WTC11 (cell line): ENCODE results near the gene DEPDC1B. TPM values are rescaled to one million over a fixed set of nuclear protein-coding genes. Genes with fewer than 3 reads are reported as not detected.
"Not testable (repeated sequence)": the region's sequence is repeated elsewhere in the genome, so short reads cannot be mapped to it uniquely, and the experiment has no call there.

Source experiments
- ATAC-seq: fragments of 200-7000 bp; cut with Tn5 transposase; 2 replicates; pipeline ENCODE4 v1.10.0; 2021; ENCODE audit warnings: mild to moderate bottlenecking, moderate library complexity
- CTCF ChIA-PET: fragments of 300-600 bp; sonication (Branson Sonifier 250); formaldehyde crosslinking; loops from one replicate; lab custom pipeline; 2021; ENCODE audit warnings: antibody characterized with exemption; lab: Charles Lee
- POLR2A ChIA-PET: fragments of 350-600 bp; sonication (Branson Sonifier 250); formaldehyde crosslinking; loops from one replicate; lab custom pipeline; 2021; ENCODE audit warnings: antibody characterized with exemption; lab: Charles Lee
- DNase-seq: peaks from one replicate; pipeline ENCODE4 v3.0.0; 2021; ENCODE audit warnings: low spot score
- H3K27ac Mint-ChIP-seq: 2 replicates; pipeline ENCODE4 v1.8.0; 2021; ENCODE audit warnings: mixed read lengths
- H3K27me3 Mint-ChIP-seq: 2 replicates; pipeline ENCODE4 v1.8.0; 2021; ENCODE audit warnings: low read depth, mild to moderate bottlenecking, moderate library complexity, mixed read lengths
- H3K36me3 Mint-ChIP-seq: 2 replicates; pipeline ENCODE4 v1.8.0; 2021; ENCODE audit warnings: mixed read lengths
- H3K4me1 Mint-ChIP-seq: 2 replicates; pipeline ENCODE4 v1.8.0; 2022; ENCODE audit warnings: mixed read lengths
- H3K4me3 Mint-ChIP-seq: 2 replicates; pipeline ENCODE4 v1.8.0; 2021; ENCODE audit warnings: mild to moderate bottlenecking, moderate library complexity, mixed read lengths
- H3K9me3 Mint-ChIP-seq: 2 replicates; pipeline ENCODE4 v1.8.0; 2021; ENCODE audit warnings: mixed read lengths
- ATF1 ChIP-seq: sonication (generic); formaldehyde crosslinking; IDR thresholded peaks from 2 replicates; pipeline ENCODE4 v1.8.1; 2023; ENCODE audit warnings: mild to moderate bottlenecking, moderate library complexity, missing genetic modification reagents
- CREM ChIP-seq: sonication (generic); formaldehyde crosslinking; IDR thresholded peaks from 2 replicates; pipeline ENCODE4 v1.8.1; 2022; ENCODE audit warnings: mild to moderate bottlenecking, missing genetic modification reagents, moderate library complexity
- FOXP1 ChIP-seq: sonication (generic); formaldehyde crosslinking; IDR thresholded peaks from 2 replicates; pipeline ENCODE4 v1.8.0; 2022; ENCODE audit warnings: missing genetic modification reagents, mild to moderate bottlenecking, moderate library complexity, borderline replicate concordance
- IRF2 ChIP-seq: sonication (generic); formaldehyde crosslinking; IDR thresholded peaks from 2 replicates; pipeline ENCODE4 v1.8.0; 2022; ENCODE audit warnings: low read depth, missing genetic modification reagents, borderline replicate concordance
- NFATC4 ChIP-seq: fragments of 250-450 bp; sonication (Bioruptor Pico); IDR thresholded peaks from 2 replicates; pipeline ENCODE4 v1.9.0; 2021; ENCODE audit warnings: mild to moderate bottlenecking
- NR2C2 ChIP-seq: sonication (generic); formaldehyde crosslinking; IDR thresholded peaks from 2 replicates; pipeline ENCODE4 v1.8.0; 2022; ENCODE audit warnings: mild to moderate bottlenecking, missing genetic modification reagents
- SMAD3 ChIP-seq: sonication (generic); formaldehyde crosslinking; IDR thresholded peaks from 2 replicates; pipeline ENCODE4 v1.8.0; 2022; ENCODE audit warnings: missing genetic modification reagents, mild to moderate bottlenecking, borderline replicate concordance
- ZNF219 ChIP-seq: sonication (generic); formaldehyde crosslinking; IDR thresholded peaks from 2 replicates; pipeline ENCODE4 v1.8.0; 2023; ENCODE audit warnings: missing genetic modification reagents, mild to moderate bottlenecking, borderline replicate concordance
- ZNF263 ChIP-seq: sonication (generic); formaldehyde crosslinking; IDR thresholded peaks from 2 replicates; pipeline ENCODE4 v1.8.1; 2022; ENCODE audit warnings: low read depth, mild to moderate bottlenecking, moderate library complexity, missing genetic modification reagents
- ZNF671 ChIP-seq: fragments of 250-450 bp; sonication (Bioruptor Pico); IDR thresholded peaks from 2 replicates; pipeline ENCODE4 v1.8.0; 2021; ENCODE audit warnings: mild to moderate bottlenecking
- total RNA-seq: library from RNA; stranded (reverse); gene quantifications from 3 replicates; pipeline ENCODE4 v1.2.3, GENCODE V29; 2021
- TF ChIP-seq, protein P1 (sequence below): fragments of 250-450 bp; sonication (Bioruptor Pico); IDR thresholded peaks from 2 replicates; pipeline ENCODE4 v1.8.0; 2021; ENCODE audit warnings: mild to moderate bottlenecking
- TF ChIP-seq, protein P2 (sequence below): fragments of 250-450 bp; sonication (Bioruptor Pico); conservative IDR thresholded peaks from 2 replicates; pipeline ENCODE4 v1.9.0; 2021; ENCODE audit warnings: mild to moderate bottlenecking
- TF ChIP-seq, protein P3 (sequence below): fragments of 250-450 bp; sonication (Bioruptor Pico); IDR thresholded peaks from 2 replicates; pipeline ENCODE4 v1.9.0; 2021; ENCODE audit warnings: mild to moderate bottlenecking

The DEPDC1B gene
- total RNA-seq, 1 experiment from 2014 or later: 55.1 TPM

DNA sequence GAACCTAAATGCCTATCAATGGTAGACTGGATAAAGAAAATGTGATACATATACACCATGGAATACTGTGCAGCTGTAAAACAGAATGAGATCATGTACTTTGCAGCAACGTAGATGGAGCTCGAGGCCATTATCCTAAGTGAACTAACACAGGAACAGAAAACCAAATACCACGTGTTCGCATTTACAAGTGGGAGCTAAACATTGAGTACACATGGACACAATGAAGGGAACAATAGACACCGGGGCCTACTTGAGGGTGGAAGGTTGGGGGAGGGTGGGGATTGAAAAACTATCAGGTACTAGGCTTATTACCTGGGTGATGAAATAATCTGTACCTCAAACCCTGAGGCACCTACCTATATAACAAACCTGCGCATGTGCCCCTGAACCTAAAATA, 22.4 kb upstream of the DEPDC1B start (continued):
- TF ChIP-seq CREM (no peak), ATF1 (CRISPR knock-in tag) (no peak), NFATC4 (CRISPR knock-in tag) (no peak), NR2C2 (CRISPR knock-in tag) (no peak)
- TF ChIP-seq, protein P1, sequence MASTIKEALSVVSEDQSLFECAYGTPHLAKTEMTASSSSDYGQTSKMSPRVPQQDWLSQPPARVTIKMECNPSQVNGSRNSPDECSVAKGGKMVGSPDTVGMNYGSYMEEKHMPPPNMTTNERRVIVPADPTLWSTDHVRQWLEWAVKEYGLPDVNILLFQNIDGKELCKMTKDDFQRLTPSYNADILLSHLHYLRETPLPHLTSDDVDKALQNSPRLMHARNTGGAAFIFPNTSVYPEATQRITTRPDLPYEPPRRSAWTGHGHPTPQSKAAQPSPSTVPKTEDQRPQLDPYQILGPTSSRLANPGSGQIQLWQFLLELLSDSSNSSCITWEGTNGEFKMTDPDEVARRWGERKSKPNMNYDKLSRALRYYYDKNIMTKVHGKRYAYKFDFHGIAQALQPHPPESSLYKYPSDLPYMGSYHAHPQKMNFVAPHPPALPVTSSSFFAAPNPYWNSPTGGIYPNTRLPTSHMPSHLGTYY (CRISPR knock-in tag): no peak
- TF ChIP-seq, all 79 proteins: peak for 0

DNA sequence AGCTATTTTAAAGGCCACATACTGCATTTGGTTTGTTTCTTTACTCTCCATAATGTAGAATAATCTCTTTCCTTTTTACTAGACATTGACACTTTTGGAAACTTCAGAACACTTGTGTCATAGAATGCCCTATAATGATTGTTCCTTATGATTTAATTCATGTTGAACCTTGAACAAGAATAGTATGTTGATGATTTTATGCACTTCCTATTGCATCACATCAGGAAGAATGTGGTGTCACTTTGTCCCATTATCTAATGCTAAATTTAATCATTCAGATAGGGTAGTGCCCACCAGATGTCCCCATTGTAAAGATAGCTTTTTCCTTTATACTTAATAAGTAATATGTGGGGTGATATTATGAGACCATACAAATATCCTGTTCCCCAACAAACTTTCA, 19.4 kb upstream of the DEPDC1B start:
- Mint-ChIP-seq H3K9me3 (peaks cover 22% of the 10 kb centered on the region), H3K27ac (no peak overlapping the region), H3K36me3 (peaks cover 3% of the 10 kb centered on the region; the same call in 1 of the 2 replicates), H3K4me1 (no peaks in the 10 kb centered on the region), H3K27me3 (no peaks in the 10 kb centered on the region), H3K4me3 (no peak overlapping the region)
- TF ChIP-seq, protein P2, sequence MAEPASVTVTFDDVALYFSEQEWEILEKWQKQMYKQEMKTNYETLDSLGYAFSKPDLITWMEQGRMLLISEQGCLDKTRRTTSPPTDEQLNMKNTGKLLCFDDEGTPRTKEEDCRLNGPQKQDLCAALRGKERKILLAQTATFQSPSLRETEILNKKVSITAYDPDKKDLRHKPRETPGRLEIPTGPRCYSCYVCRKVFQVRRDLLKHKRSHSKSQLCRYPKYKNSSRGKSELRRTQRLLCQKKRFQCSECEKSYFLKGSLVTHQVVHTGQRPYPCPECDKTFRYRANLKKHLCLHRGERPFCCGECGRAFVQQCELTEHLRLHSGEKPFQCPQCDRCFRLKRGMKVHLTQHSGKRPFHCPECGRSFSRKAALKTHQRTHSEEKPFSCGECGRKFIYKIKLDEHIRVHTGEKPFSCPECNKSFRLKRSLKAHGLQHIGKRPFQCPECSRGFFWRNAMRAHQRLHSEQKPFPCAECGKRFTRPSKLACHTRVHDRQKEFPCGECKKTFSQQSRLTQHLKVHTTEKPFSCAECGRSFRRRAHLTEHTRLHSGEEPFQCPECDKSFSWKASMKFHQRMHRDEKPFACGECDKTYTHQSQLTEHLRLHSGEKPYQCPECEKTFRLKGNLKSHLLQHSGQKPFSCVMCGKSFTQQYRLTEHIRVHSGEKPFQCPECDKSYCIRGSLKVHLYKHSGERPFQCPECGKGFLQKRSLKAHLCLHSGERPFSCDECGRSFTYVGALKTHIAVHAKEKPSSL (CRISPR knock-in tag): no peak
- CTCF ChIA-PET: interaction anchor here (1.3 kb wide), 1 partner anchor 124 kb away, joined by 4 read pairs; no protein-coding TSS in a partner anchor
- DNase-seq (no peak), ATAC-seq (no peak)
- POLR2A ChIA-PET: no interaction called here

DNA sequence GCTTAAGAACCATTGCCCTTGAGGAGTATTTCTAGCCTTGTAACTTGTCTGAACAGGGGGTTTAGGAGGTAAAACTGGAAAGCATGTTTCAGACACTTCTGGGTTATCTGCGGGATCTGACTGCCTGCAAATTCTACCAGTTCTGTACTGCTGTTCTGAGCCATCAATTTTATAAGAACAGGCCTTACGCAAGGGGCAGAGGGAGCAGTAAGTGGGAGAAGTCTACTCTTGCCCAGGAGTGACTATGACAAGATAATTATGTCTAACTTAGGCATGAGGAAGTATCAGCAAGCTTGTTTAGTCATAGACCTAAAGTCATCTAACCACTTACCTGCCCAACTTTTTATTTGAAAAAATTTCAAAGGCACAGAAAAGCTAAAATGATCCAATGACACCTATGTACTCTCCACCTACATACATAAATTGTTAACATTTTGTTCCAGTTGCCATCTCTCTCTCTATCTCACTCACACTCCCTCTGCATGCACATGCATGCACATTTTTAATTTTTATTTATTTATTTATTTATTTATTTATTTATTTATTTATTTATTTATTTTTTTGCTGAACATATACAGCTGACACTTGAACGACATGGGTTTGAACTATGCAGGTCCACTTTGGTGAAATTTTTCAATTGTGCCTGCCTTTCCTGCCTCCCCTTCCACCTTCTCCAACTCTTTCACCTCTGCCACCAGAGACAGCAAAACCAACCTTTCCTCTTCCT, 18.4 kb upstream of the DEPDC1B start:
- DNase-seq: no peak
- CTCF ChIA-PET: no interaction called here
- TF ChIP-seq ZNF671 (no peak), ZNF263 (CRISPR knock-in tag) (no peak), CREM (no peak), SMAD3 (CRISPR knock-in tag) (no peak), FOXP1 (CRISPR knock-in tag) (no peak), IRF2 (no peak), ZNF219 (no peak)
- TF ChIP-seq, protein P3, sequence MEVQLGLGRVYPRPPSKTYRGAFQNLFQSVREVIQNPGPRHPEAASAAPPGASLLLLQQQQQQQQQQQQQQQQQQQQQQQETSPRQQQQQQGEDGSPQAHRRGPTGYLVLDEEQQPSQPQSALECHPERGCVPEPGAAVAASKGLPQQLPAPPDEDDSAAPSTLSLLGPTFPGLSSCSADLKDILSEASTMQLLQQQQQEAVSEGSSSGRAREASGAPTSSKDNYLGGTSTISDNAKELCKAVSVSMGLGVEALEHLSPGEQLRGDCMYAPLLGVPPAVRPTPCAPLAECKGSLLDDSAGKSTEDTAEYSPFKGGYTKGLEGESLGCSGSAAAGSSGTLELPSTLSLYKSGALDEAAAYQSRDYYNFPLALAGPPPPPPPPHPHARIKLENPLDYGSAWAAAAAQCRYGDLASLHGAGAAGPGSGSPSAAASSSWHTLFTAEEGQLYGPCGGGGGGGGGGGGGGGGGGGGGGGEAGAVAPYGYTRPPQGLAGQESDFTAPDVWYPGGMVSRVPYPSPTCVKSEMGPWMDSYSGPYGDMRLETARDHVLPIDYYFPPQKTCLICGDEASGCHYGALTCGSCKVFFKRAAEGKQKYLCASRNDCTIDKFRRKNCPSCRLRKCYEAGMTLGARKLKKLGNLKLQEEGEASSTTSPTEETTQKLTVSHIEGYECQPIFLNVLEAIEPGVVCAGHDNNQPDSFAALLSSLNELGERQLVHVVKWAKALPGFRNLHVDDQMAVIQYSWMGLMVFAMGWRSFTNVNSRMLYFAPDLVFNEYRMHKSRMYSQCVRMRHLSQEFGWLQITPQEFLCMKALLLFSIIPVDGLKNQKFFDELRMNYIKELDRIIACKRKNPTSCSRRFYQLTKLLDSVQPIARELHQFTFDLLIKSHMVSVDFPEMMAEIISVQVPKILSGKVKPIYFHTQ: no peak
- no peak for ATAC-seq
- H3K4me3 Mint-ChIP-seq: no peak overlapping the region
- no peak overlapping the region for H3K27ac Mint-ChIP-seq
- H3K27me3 Mint-ChIP-seq: no peaks in the 10 kb centered on the region
- H3K4me1 Mint-ChIP-seq: no peaks in the 10 kb centered on the region
- peaks cover 25% of the 10 kb centered on the region for H3K9me3 Mint-ChIP-seq
- POLR2A ChIA-PET: no interaction called here
- H3K36me3 Mint-ChIP-seq: peaks cover 3% of the 10 kb centered on the region; the same call in 1 of the 2 replicates

DNA sequence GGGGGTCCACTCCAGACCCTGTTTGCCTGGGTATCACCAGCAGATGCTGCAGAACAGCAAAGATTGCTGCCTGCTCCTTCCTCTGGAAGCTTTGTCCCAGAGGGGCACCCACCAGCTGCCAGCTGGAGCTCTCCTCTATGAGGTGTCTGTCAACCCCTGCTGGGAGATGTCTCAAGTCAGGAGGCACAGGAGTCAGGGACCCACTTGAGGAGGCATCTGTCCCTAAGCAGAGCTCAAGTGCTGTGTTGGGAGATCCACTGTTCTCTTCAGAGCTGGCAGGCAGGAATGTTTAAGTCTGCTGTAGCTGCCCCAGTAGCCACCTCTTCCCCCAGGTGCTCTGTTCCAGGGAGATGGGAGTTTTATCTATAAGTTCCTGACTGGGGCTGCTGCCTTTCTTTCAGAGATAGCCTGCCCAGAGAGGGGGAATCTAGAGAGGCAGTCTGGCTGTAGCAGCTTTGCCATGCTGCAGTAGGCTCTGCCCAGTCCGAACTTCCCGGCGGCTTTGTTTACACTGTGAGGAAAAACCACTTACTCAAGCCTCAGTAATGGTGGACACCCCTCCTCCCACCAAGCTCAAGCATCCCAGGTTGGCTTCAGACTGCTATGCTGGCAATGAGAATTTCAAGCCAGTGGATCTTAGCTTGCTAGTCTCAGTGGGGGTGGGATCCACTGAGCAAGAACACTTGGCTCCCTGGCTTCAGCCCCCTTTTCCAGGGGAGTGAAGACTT, 15.4 kb upstream of the DEPDC1B start:
- H3K4me1 Mint-ChIP-seq, H3K4me3 Mint-ChIP-seq, H3K27me3 Mint-ChIP-seq, H3K36me3 Mint-ChIP-seq, DNase-seq, ATAC-seq, H3K27ac Mint-ChIP-seq: not testable (repeated sequence)
- ChIA-PET POLR2A (interaction anchor here (1.6 kb wide), 1 partner anchor 15 kb away, joined by 3 read pairs; the partner anchor contains the start of gene DEPDC1B), CTCF (interaction anchor here (0.9 kb wide), 1 partner anchor 16 kb away, joined by 3 read pairs; the partner anchor contains the start of gene DEPDC1B)
- H3K9me3 Mint-ChIP-seq: peaks cover 34% of the 10 kb centered on the region
